ENCODE results near the gene TOM1L2. TPM values are rescaled to one million over a fixed set of nuclear protein-coding genes. Genes with fewer than 3 reads are reported as not detected.

Gene TOM1L2
- polyA plus RNA-seq, 1 donor from 2014 or later, result 40.9 TPM

DNA sequence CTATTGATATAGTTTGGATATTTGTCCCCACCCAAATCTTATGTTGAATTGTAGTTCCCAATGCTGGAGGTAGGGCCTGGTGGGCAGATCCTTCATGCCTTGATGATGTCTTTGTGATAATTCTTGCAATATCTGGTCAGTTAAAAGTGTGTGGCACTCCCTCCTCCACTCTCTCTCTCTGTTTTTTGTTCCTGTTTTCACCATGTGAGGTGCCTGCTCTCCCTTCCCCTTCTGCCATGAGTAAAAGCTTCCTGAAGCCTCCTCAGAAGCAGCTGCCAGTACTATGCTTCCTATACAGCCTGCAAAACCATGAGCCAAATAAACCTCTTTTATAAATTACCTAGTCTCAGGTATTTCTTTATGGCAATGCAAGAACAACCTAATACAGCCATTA lies 47.3 kb downstream of the TOM1L2 start:
- H2AFZ ChIP-seq (ENCODE audit: low read depth, low read length), result no peak overlapping the region
- no peaks in the 10 kb centered on the region for H3K27me3 ChIP-seq (ENCODE audit: insufficient read depth, low read depth, low read length)
- no peak overlapping the region for H3K9ac ChIP-seq (ENCODE audit: low read length)
- no peaks in the 10 kb centered on the region for H3K9me3 ChIP-seq (ENCODE audit: low read length)
- H4K20me1 ChIP-seq (ENCODE audit: insufficient read depth), result no peaks in the 10 kb centered on the region
- H3K36me3 ChIP-seq (ENCODE audit: insufficient read depth, low read length), result no peaks in the 10 kb centered on the region
- no peak overlapping the region for H3K4me3 ChIP-seq (ENCODE audit: low read length)
- peaks cover 3% of the 10 kb centered on the region for H3F3A ChIP-seq (ENCODE audit: insufficient read depth, low read length, poor library complexity, severe bottlenecking)
- no peak overlapping the region for H3K27ac ChIP-seq (ENCODE audit: low read length)
- H3K9me2 ChIP-seq (ENCODE audit: insufficient read depth, low read length), result no peaks in the 10 kb centered on the region
- H3K79me2 ChIP-seq (replicated peaks; ENCODE audit: insufficient read depth, low read length), result peaks cover 9% of the 10 kb centered on the region
- no peak overlapping the region for H3K4me2 ChIP-seq (ENCODE audit: low read length)
- TF ChIP-seq, protein P1, sequence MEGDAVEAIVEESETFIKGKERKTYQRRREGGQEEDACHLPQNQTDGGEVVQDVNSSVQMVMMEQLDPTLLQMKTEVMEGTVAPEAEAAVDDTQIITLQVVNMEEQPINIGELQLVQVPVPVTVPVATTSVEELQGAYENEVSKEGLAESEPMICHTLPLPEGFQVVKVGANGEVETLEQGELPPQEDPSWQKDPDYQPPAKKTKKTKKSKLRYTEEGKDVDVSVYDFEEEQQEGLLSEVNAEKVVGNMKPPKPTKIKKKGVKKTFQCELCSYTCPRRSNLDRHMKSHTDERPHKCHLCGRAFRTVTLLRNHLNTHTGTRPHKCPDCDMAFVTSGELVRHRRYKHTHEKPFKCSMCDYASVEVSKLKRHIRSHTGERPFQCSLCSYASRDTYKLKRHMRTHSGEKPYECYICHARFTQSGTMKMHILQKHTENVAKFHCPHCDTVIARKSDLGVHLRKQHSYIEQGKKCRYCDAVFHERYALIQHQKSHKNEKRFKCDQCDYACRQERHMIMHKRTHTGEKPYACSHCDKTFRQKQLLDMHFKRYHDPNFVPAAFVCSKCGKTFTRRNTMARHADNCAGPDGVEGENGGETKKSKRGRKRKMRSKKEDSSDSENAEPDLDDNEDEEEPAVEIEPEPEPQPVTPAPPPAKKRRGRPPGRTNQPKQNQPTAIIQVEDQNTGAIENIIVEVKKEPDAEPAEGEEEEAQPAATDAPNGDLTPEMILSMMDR (IDR thresholded peaks at IDR 0.05; ENCODE audit: poor library complexity, severe bottlenecking), result no peak
- TF ChIP-seq MXI1 (conservative IDR thresholded peaks at IDR 0.05; ENCODE audit: poor library complexity, severe bottlenecking) (no peak), SMC3 (conservative IDR thresholded peaks at IDR 0.05; ENCODE audit: poor library complexity) (no peak), REST (IDR thresholded peaks at IDR 0.05; ENCODE audit: borderline replicate concordance) (no peak), EP300 (conservative IDR thresholded peaks at IDR 0.05; ENCODE audit: poor library complexity, severe bottlenecking) (no peak), RAD21 (conservative IDR thresholded peaks at IDR 0.05) (no peak), POLR2AphosphoS5 (IDR thresholded peaks at IDR 0.05) (no peak), TAF1 (IDR thresholded peaks at IDR 0.05; ENCODE audit: low read depth) (no peak), EZH2 (IDR thresholded peaks at IDR 0.05; ENCODE audit: borderline replicate concordance, insufficient read depth, low read length, poor library complexity, severe bottlenecking) (no peak)

GRCh38 chr17:17924131-17924856 lies 47.9 kb downstream of the TOM1L2 start:
- peaks cover 9% of the 10 kb centered on the region for H3K79me2 ChIP-seq (replicated peaks; ENCODE audit: insufficient read depth, low read length)
- no peaks in the 10 kb centered on the region for H3K27me3 ChIP-seq (ENCODE audit: insufficient read depth, low read depth, low read length)
- H3K4me2 ChIP-seq (ENCODE audit: low read length), result no peak overlapping the region
- no peaks in the 10 kb centered on the region for H3K9me2 ChIP-seq (ENCODE audit: insufficient read depth, low read length)
- H3K4me3 ChIP-seq (ENCODE audit: low read length), result no peak overlapping the region
- H3K36me3 ChIP-seq (ENCODE audit: insufficient read depth, low read length), result no peaks in the 10 kb centered on the region
- no peak overlapping the region for H3K9ac ChIP-seq (ENCODE audit: low read length)
- H4K20me1 ChIP-seq (ENCODE audit: insufficient read depth), result no peaks in the 10 kb centered on the region
- TF ChIP-seq EZH2 (IDR thresholded peaks at IDR 0.05; ENCODE audit: borderline replicate concordance, insufficient read depth, low read length, poor library complexity, severe bottlenecking) (no peak), TAF1 (IDR thresholded peaks at IDR 0.05; ENCODE audit: low read depth) (no peak), POLR2AphosphoS5 (IDR thresholded peaks at IDR 0.05) (no peak), EP300 (conservative IDR thresholded peaks at IDR 0.05; ENCODE audit: poor library complexity, severe bottlenecking) (no peak), REST (IDR thresholded peaks at IDR 0.05; ENCODE audit: borderline replicate concordance) (no peak), SMC3 (conservative IDR thresholded peaks at IDR 0.05; ENCODE audit: poor library complexity) (no peak), MXI1 (conservative IDR thresholded peaks at IDR 0.05; ENCODE audit: poor library complexity, severe bottlenecking) (no peak), RAD21 (conservative IDR thresholded peaks at IDR 0.05) (no peak)
- TF ChIP-seq, protein P1 (IDR thresholded peaks at IDR 0.05; ENCODE audit: poor library complexity, severe bottlenecking), result no peak
- H3K9me3 ChIP-seq (ENCODE audit: low read length), result no peaks in the 10 kb centered on the region
- no peak overlapping the region for H3K27ac ChIP-seq (ENCODE audit: low read length)
- no peak overlapping the region for H2AFZ ChIP-seq (ENCODE audit: low read depth, low read length)
- no peaks in the 10 kb centered on the region for H3F3A ChIP-seq (ENCODE audit: insufficient read depth, low read length, poor library complexity, severe bottlenecking)

Measured in neural cell (in vitro differentiated cells).